Transverse colon (tissue), 4 donors: ENCODE results near the gene ROBO1. TPM values are rescaled to one million over a fixed set of nuclear protein-coding genes. Genes with fewer than 3 reads are reported as not detected.

Experiments used
- DNase-seq: peaks from one replicate; pipeline ENCODE4 v3.0.0-alpha.2; 2019
- H3K27ac ChIP-seq, 4 donors: fragments of 200-600 bp; sonication (generic); 2 replicates each; pipeline ENCODE4 v1.5.1; 2016 to 2018; ENCODE audit warnings: inconsistent platforms in 4 of 4
- H3K27me3 ChIP-seq: fragments of 200-600 bp; sonication (generic); 2 replicates; pipeline ENCODE4 v1.5.1; 2017; ENCODE audit warnings: inconsistent platforms
- H3K36me3 ChIP-seq, 4 donors: fragments of 200-600 bp; sonication (generic); 2 replicates each; pipeline ENCODE4 v1.5.1; 2017 to 2019; ENCODE audit warnings: inconsistent platforms in 4 of 4
- H3K4me1 ChIP-seq, 4 donors: fragments of 200-600 bp; sonication (generic); 2 replicates each; pipeline ENCODE4 v1.5.1; 2017 to 2020; ENCODE audit warnings: inconsistent platforms in 4 of 4
- H3K4me3 ChIP-seq, 4 donors: fragments of 200-600 bp; sonication (generic); 1 replicate in 1 of 4; 2 replicates in 3 of 4; pipeline versions ENCODE4 v1.5.1 to v1.6.1; 2017 to 2019; ENCODE audit warnings: inconsistent platforms in 4 of 4
- H3K9me3 ChIP-seq, 2 donors: fragments of 200-600 bp; sonication (generic); 2 replicates each; pipeline ENCODE4 v1.5.1; 2017 to 2019; ENCODE audit warnings: inconsistent platforms in 2 of 2
- EP300 ChIP-seq: sonication (generic); formaldehyde crosslinking; IDR thresholded peaks from one replicate; pipeline ENCODE4 v1.6.1; 2017; ENCODE audit warnings: antibody characterized with exemption, low read depth
- POLR2A ChIP-seq: fragments of 450-650 bp; IDR thresholded peaks from one replicate; pipeline ENCODE4 v1.6.1; 2016; ENCODE audit warnings: antibody characterized with exemption, mild to moderate bottlenecking, moderate library complexity
- POLR2AphosphoS5 ChIP-seq, 3 donors: sonication (generic); formaldehyde crosslinking; IDR thresholded peaks; one replicate each; pipeline ENCODE4 v1.6.1; 2016; ENCODE audit warnings: antibody characterized with exemption in 3 of 3
- WGBS, 2 donors: methylation state at CpG; one replicate each; pipeline ENCODE4 v1.1.5; 2018; ENCODE audit warnings: low coverage in 1 of 2; 5-methylcytosine and 5-hydroxymethylcytosine counted together
- in situ Hi-C, 4 donors: fragments of 200-750 bp; cut with MboI; loops; one replicate each; pipeline versions ENCODE4 v1.15.0 to v1.15.1; 2017; ENCODE audit warnings: low sequenced_read_pairs in 3 of 4, low pct_ligation_motif_present in 1 of 4, low pct_unique_long_range_greater_than_20kb in 1 of 4
- intact Hi-C: fragments of 100-400 bp; cut with DNase I; formaldehyde crosslinking; loops from one replicate; pipeline ENCODE4 v1.15.1; 2023; ENCODE audit warnings: low total_unique reads
- total RNA-seq, 4 donors: library from RNA; depleted of rRNA; stranded (reverse); fragments of >200 nt; gene quantifications; one replicate each; pipeline ENCODE4 v1.1.0, GENCODE V29; 2016
- TF ChIP-seq, protein P1 (sequence below), 5 experiments: fragments of 200-600 bp in 3 of 5; fragments of 450-650 bp in 2 of 5; sonication (generic) in 3 of 5; IDR thresholded peaks; 1 replicate in 2 of 5; 2 replicates in 3 of 5; pipeline ENCODE4 v1.5.1; 2016 to 2017; ENCODE audit warnings: antibody characterized with exemption in 5 of 5, inconsistent platforms in 3 of 5, mild to moderate bottlenecking in 2 of 5, moderate library complexity in 1 of 5

ROBO1 gene
- total RNA-seq, 4 donors from 2014 or later: 7.6 to 68.7 (median 9.1) TPM

- Histone ChIP-seq H3K4me3 (no peak overlapping the region), H3K27ac (no peak overlapping the region), H3K36me3 (no peaks in the 10 kb centered on the region), H3K9me3 (no peaks in the 10 kb centered on the region), H3K4me1 (peaks cover 0 to 14% (median 2%) of the 10 kb centered on the region in 4 donors), H3K27me3 (no peaks in the 10 kb centered on the region)
- TF ChIP-seq POLR2A: no peak
- no peak for DNase-seq
- WGBS, 2 donors: 57 to 78% methylated on average over 2 of the region's 2 CpGs
- in situ Hi-C loops (no loop called here), intact Hi-C loops (no loop called here)
These were observed 781.8 kb downstream of the ROBO1 start for GRCh38 chr3:78985981-78986380.

GRCh38 chr3:78979028-78979427, 788.8 kb downstream of the ROBO1 start:
- no peaks in the 10 kb centered on the region for H3K36me3 ChIP-seq
- H3K27ac ChIP-seq: no peak overlapping the region
- no peaks in the 10 kb centered on the region for H3K27me3 ChIP-seq
- in situ Hi-C loops (no loop called here), intact Hi-C loops (no loop called here)
- H3K4me1 ChIP-seq: no peaks in the 10 kb centered on the region
- DNase-seq: no peak
- H3K4me3 ChIP-seq: no peak overlapping the region
- TF ChIP-seq EP300: no peak
- H3K9me3 ChIP-seq: no peaks in the 10 kb centered on the region
- 52 to 53% methylated on average over 3 to 4 of the region's 4 CpGs for WGBS, 2 donors

DNA sequence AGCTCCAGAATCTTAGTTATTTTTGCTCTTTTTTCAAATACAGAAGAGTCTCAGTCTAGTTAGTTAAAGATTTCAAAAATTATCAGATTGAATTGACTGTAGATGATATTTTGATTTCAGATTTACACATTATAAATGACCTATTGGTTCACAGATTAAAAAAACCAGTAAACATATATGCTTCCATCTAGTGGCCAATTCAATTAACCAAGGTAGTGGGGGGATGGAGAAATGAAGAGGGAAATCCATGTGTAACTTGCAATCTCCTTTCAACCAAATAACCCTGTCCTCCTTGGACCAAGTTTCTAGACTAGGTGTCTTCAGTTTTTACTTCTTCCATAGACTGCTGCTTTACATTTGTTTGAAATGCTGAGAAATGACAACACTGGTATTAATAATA, 789.8 kb downstream of the ROBO1 start:
- Histone ChIP-seq H3K36me3 (no peaks in the 10 kb centered on the region), H3K9me3 (no peaks in the 10 kb centered on the region), H3K27me3 (no peaks in the 10 kb centered on the region), H3K27ac (no peak overlapping the region), H3K4me1 (no peaks in the 10 kb centered on the region), H3K4me3 (no peak overlapping the region)
- intact Hi-C loops (no loop called here), in situ Hi-C loops (no loop called here)
- no peak for TF ChIP-seq EP300
- no peak for TF ChIP-seq POLR2AphosphoS5 (IDR thresholded peaks at IDR 0.05)
- TF ChIP-seq, protein P1, sequence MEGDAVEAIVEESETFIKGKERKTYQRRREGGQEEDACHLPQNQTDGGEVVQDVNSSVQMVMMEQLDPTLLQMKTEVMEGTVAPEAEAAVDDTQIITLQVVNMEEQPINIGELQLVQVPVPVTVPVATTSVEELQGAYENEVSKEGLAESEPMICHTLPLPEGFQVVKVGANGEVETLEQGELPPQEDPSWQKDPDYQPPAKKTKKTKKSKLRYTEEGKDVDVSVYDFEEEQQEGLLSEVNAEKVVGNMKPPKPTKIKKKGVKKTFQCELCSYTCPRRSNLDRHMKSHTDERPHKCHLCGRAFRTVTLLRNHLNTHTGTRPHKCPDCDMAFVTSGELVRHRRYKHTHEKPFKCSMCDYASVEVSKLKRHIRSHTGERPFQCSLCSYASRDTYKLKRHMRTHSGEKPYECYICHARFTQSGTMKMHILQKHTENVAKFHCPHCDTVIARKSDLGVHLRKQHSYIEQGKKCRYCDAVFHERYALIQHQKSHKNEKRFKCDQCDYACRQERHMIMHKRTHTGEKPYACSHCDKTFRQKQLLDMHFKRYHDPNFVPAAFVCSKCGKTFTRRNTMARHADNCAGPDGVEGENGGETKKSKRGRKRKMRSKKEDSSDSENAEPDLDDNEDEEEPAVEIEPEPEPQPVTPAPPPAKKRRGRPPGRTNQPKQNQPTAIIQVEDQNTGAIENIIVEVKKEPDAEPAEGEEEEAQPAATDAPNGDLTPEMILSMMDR (IDR thresholded peaks at IDR 0.05): peak in 2 of 5 experiments; percentile 17 to 19
- TF ChIP-seq POLR2A: no peak
- DNase-seq: no peak

DNA sequence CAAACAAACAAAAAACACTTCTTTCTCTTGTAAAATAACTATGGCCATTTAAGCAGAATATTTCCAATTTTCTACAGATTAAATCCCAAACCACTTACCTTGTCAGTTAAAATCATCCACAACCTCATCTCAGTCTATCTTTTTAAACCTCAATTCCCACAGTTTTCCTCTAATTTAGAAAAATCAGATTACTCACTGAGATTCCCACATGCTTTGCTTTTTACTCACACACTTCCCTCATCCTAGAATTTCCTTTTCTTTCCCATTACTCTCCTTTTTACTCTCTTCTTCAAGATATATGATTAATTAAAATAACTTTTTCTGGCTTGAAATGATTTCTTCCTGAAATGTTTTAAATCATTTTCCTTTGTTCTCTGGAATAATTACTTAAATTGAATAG, 790.7 kb downstream of the ROBO1 start:
- no peaks in the 10 kb centered on the region for H3K36me3 ChIP-seq
- no peak for DNase-seq
- H3K4me1 ChIP-seq: no peaks in the 10 kb centered on the region
- H3K27ac ChIP-seq: no peak overlapping the region
- no peaks in the 10 kb centered on the region for H3K9me3 ChIP-seq
- H3K27me3 ChIP-seq: no peaks in the 10 kb centered on the region
- TF ChIP-seq, protein P1 (IDR thresholded peaks at IDR 0.05): no peak
- no peak for TF ChIP-seq POLR2AphosphoS5 (IDR thresholded peaks at IDR 0.05)
- TF ChIP-seq EP300: no peak
- no peak for TF ChIP-seq POLR2A
- in situ Hi-C loops: no loop called here
- intact Hi-C loops: no loop called here
- H3K4me3 ChIP-seq: no peak overlapping the region

GRCh38 chr3:78976200-78976599, 791.6 kb downstream of the ROBO1 start:
- Histone ChIP-seq H3K9me3 (no peaks in the 10 kb centered on the region), H3K4me1 (no peaks in the 10 kb centered on the region), H3K27ac (no peak overlapping the region), H3K36me3 (no peaks in the 10 kb centered on the region), H3K4me3 (no peak overlapping the region), H3K27me3 (no peaks in the 10 kb centered on the region)
- no peak for DNase-seq
- in situ Hi-C loops (no loop called here), intact Hi-C loops (no loop called here)
- TF ChIP-seq EP300 (no peak), POLR2A (no peak), POLR2AphosphoS5 (IDR thresholded peaks at IDR 0.05) (no peak)
- TF ChIP-seq, protein P1 (IDR thresholded peaks at IDR 0.05): no peak
- 80 to 86% methylated on average over 2 to 3 of the region's 3 CpGs for WGBS, 2 donors
